Tibial nerve (tissue), 4 donors: ENCODE data around the gene RABGGTA. TPM values are rescaled to one million over a fixed set of nuclear protein-coding genes. Genes with fewer than 3 reads are reported as not detected.

Experiments used
- DNase-seq, 2 donors: peaks; one replicate each; pipeline ENCODE4 v3.0.0-alpha.2; 2019; ENCODE audit warnings: low spot score in 2 of 2
- H3K27ac ChIP-seq, 4 donors: fragments of 200-600 bp; sonication (generic) in 3 of 4; one replicate each; pipeline ENCODE4 v1.5.1; 2017 to 2019; ENCODE audit warnings: mild to moderate bottlenecking in 1 of 4
- H3K27me3 ChIP-seq, 2 donors: fragments of 200-600 bp; sonication (generic) in 1 of 2; one replicate each; pipeline versions ENCODE4 v1.5.1 to v1.6.0; 2017 to 2019
- H3K36me3 ChIP-seq, 3 donors: fragments of 200-600 bp; sonication (generic); one replicate each; pipeline ENCODE4 v1.5.1; 2018 to 2019
- H3K4me1 ChIP-seq, 4 donors: fragments of 200-600 bp; sonication (generic) in 3 of 4; one replicate each; pipeline ENCODE4 v1.5.1; 2017 to 2019
- H3K4me3 ChIP-seq, 4 donors: fragments of 200-600 bp; sonication (generic) in 3 of 4; one replicate each; pipeline ENCODE4 v1.5.1; 2017 to 2019; ENCODE audit warnings: mild to moderate bottlenecking in 1 of 4, moderate library complexity in 1 of 4
- H3K9me3 ChIP-seq, 4 donors: fragments of 200-600 bp; sonication (generic) in 3 of 4; one replicate each; pipeline ENCODE4 v1.5.1; 2017 to 2019
- EP300 ChIP-seq, 2 donors: sonication (generic); formaldehyde crosslinking; IDR thresholded peaks; one replicate each; pipeline ENCODE4 v1.6.1; 2017; ENCODE audit warnings: antibody characterized with exemption in 2 of 2, mild to moderate bottlenecking in 1 of 2
- POLR2A ChIP-seq, 2 donors: fragments of 450-650 bp; IDR thresholded peaks; one replicate each; pipeline ENCODE4 v1.6.1; 2017; ENCODE audit warnings: antibody characterized with exemption in 2 of 2, mild to moderate bottlenecking in 2 of 2, moderate library complexity in 2 of 2
- WGBS, 2 donors: methylation state at CpG; one replicate each; pipeline ENCODE4 v1.1.5; 2018; 5-methylcytosine and 5-hydroxymethylcytosine counted together
- total RNA-seq, 4 donors: library from RNA; depleted of rRNA; stranded (reverse); fragments of >200 nt; gene quantifications; one replicate each; pipeline ENCODE4 v1.1.0, GENCODE V29; 2016
- TF ChIP-seq, protein P1 (sequence below), 5 experiments: fragments of 200-600 bp in 3 of 5; fragments of 450-650 bp in 2 of 5; sonication (generic) in 3 of 5; IDR thresholded peaks; one replicate each; pipeline ENCODE4 v1.5.1; 2016 to 2019; ENCODE audit warnings: antibody characterized with exemption in 5 of 5, mild to moderate bottlenecking in 3 of 5, moderate library complexity in 2 of 5

RABGGTA gene
- total RNA-seq, 4 donors from 2014 or later = 36.5 to 68.4 (median 42.9) TPM

GRCh38 chr14:24274101-24274543, 2.7 kb upstream of the RABGGTA start:
- H3K27me3 ChIP-seq = no peaks in the 10 kb centered on the region
- H3K4me3 ChIP-seq = no peak overlapping the region
- H3K36me3 ChIP-seq = peaks cover 0 to 11% (median 0%) of the 10 kb centered on the region in 3 donors
- peak overlapping the region in 1 of 4 donors; percentile 10 for H3K27ac ChIP-seq
- peaks cover 0 to 29% (median 17%) of the 10 kb centered on the region in 4 donors for H3K4me1 ChIP-seq
- no peaks in the 10 kb centered on the region for H3K9me3 ChIP-seq
- peak in 1 of 2 donors; percentile 26 for TF ChIP-seq EP300 (IDR thresholded peaks at IDR 0.05)
- TF ChIP-seq, protein P1, sequence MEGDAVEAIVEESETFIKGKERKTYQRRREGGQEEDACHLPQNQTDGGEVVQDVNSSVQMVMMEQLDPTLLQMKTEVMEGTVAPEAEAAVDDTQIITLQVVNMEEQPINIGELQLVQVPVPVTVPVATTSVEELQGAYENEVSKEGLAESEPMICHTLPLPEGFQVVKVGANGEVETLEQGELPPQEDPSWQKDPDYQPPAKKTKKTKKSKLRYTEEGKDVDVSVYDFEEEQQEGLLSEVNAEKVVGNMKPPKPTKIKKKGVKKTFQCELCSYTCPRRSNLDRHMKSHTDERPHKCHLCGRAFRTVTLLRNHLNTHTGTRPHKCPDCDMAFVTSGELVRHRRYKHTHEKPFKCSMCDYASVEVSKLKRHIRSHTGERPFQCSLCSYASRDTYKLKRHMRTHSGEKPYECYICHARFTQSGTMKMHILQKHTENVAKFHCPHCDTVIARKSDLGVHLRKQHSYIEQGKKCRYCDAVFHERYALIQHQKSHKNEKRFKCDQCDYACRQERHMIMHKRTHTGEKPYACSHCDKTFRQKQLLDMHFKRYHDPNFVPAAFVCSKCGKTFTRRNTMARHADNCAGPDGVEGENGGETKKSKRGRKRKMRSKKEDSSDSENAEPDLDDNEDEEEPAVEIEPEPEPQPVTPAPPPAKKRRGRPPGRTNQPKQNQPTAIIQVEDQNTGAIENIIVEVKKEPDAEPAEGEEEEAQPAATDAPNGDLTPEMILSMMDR (IDR thresholded peaks at IDR 0.05) = no peak
- WGBS, 2 donors = 81 to 85% methylated on average over 3 of the region's 3 CpGs
- no peak for DNase-seq

DNA sequence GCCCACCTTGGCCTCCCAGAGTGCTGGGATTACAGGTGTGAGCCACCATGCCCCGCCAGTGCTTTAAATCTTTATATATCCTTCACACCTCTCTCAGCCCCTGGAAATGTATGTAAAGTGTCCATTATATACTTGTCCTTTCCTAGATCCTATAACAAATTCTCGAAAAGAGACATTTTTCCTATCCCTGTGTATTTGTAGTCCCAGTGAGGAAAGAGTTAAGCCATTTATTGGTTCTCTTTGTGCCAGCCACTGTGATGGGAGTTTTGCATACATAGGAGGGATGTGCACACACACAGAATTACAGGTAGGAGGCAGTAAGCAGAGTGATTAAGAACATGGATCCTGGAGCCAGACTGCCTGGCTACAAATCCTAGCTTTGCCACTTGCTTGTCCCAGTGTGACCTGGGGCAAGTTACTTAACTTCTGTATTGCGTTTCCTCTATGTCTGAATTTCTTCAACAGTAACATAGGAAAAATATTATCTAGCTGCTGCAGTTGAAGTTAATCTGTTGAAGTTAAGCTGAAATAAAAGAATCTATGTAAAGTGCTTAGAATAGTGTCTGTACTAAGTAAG, 2.1 kb upstream of the RABGGTA start:
- no peak overlapping the region for H3K4me3 ChIP-seq
- TF ChIP-seq, protein P1 (IDR thresholded peaks at IDR 0.05) = no peak
- TF ChIP-seq POLR2A (IDR thresholded peaks at IDR 0.05) (no peak), EP300 (IDR thresholded peaks at IDR 0.05) (no peak)
- peak overlapping the region in 1 of 4 donors; percentile 10 for H3K27ac ChIP-seq
- no peaks in the 10 kb centered on the region for H3K27me3 ChIP-seq
- WGBS, 2 donors = 55 to 76% methylated on average over 3 of the region's 3 CpGs
- no peak for DNase-seq
- H3K36me3 ChIP-seq = peaks cover 0 to 17% (median 0%) of the 10 kb centered on the region in 3 donors
- no peaks in the 10 kb centered on the region for H3K9me3 ChIP-seq
- H3K4me1 ChIP-seq = peaks cover 0 to 29% (median 14%) of the 10 kb centered on the region in 4 donors

DNA sequence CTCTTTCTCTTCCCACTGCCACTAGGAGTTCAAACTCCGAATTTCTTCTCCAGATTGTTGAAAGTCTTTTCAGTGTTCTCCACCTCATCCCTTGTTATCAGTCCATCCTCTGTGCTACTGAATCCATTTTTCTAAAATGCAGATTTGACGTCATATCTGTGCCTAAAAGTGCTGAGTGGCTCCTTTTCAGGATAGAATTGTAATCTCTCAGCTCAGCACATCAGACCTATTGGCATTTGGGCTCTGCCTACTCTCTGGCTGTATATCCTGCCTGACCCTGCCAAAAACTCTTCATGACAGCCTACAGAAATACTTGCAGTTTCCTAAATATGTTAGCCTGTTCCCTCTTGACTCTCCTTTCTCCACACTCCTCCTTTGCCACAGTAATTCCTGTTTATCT, 1.1 kb upstream of the RABGGTA start:
- Histone ChIP-seq H3K4me1 (peaks cover 0 to 28% (median 9%) of the 10 kb centered on the region in 4 donors), H3K27ac (peak overlapping the region in 2 of 4 donors; percentile 99), H3K36me3 (peaks cover 0 to 28% (median 0%) of the 10 kb centered on the region in 3 donors), H3K9me3 (no peaks in the 10 kb centered on the region), H3K27me3 (no peaks in the 10 kb centered on the region), H3K4me3 (no peak overlapping the region)
- no peak for DNase-seq
- 75 to 79% methylated on average over 2 of the region's 2 CpGs for WGBS, 2 donors
- no peak for TF ChIP-seq POLR2A (IDR thresholded peaks at IDR 0.05)
- no peak for TF ChIP-seq EP300 (IDR thresholded peaks at IDR 0.05)
- TF ChIP-seq, protein P1 (IDR thresholded peaks at IDR 0.05) = no peak

DNA sequence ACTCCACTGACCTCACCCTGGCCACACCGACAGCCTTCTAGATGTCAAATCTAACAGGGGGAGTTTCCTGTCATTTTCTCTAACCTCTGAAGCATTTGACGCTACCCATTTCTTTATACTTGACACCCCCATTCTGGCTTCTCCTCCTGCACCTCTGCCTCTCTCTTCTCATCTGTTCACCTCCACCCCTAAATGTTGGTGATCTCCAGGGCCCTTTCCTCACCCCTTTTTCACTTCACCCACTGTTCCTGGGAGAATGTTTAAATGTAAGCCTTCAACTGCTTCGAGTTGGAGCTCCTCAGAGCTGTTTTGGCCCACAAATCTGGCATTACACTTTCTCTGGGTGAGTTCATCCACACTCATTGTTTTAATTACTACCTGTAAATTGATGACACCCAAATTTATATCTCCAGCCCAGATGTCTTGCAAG, 452 bp upstream of the RABGGTA start:
- TF ChIP-seq POLR2A (IDR thresholded peaks at IDR 0.05) (no peak), EP300 (IDR thresholded peaks at IDR 0.05) (no peak)
- TF ChIP-seq, protein P1 (IDR thresholded peaks at IDR 0.05) = no peak
- 23 to 26% methylated on average over 3 of the region's 3 CpGs for WGBS, 2 donors
- Histone ChIP-seq H3K27me3 (no peaks in the 10 kb centered on the region), H3K4me1 (peaks cover 0 to 24% (median 8%) of the 10 kb centered on the region in 4 donors), H3K4me3 (peak overlapping the region; percentile 77 to 99 (median 95)), H3K27ac (peak overlapping the region; percentile 88 to 99 (median 99)), H3K9me3 (no peaks in the 10 kb centered on the region), H3K36me3 (peaks cover 0 to 34% (median 4%) of the 10 kb centered on the region in 3 donors)
- DNase-seq = no peak

DNA sequence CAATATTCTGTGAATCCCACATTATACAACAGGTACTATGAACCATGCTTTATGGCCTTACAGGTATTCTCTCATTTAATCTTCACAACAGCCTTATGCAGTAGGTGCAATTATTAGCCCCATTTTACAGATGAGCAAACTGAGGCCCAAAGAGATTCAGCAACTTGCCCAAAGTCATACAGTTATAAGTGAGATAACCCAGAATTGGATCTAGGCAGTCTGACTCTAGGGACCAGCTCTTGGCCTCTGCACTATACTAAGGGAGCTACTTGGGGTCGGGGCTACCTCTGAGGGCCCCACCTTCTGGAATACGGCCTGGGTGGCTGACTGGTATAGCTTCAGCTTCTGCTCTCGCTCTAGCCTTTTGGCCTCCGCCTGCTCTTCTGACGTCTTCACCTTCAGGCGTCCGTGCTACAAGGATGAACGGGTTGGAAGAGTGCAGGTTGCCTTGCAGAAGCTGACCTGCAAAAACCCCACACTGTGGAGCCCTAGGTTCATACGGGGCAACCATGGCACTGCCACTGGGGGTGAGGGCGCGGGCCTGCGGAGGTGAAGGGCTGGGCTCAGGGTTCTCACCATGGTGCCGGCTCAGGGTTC, 762 bp downstream of the RABGGTA start:
- Histone ChIP-seq H3K27ac (peak overlapping the region; percentile 88 to 99 (median 99)), H3K9me3 (no peaks in the 10 kb centered on the region), H3K36me3 (peaks cover 0 to 46% (median 4%) of the 10 kb centered on the region in 3 donors), H3K4me1 (peaks cover 0 to 22% (median 8%) of the 10 kb centered on the region in 4 donors), H3K27me3 (no peaks in the 10 kb centered on the region), H3K4me3 (peak overlapping the region; percentile 77 to 99 (median 95))
- 13 to 14% methylated on average over 11 to 12 of the region's 13 CpGs for WGBS, 2 donors
- no peak for DNase-seq
- TF ChIP-seq POLR2A (IDR thresholded peaks at IDR 0.05) (no peak), EP300 (IDR thresholded peaks at IDR 0.05) (no peak)
- TF ChIP-seq, protein P1 (IDR thresholded peaks at IDR 0.05) = no peak
